IMR-90 (cell line): ENCODE measurements around the gene GALNT13. TPM values are rescaled to one million over a fixed set of nuclear protein-coding genes. Genes with fewer than 3 reads are reported as not detected.

Experiments
- ATAC-seq: fragments of 200-7000 bp; cut with Tn5 transposase; 2 replicates; pipeline ENCODE4 v1.9.1; 2020; ENCODE audit warnings: low read depth, mild to moderate bottlenecking, moderate library complexity
- BruUV-seq: library from RNA; stranded (reverse); fragments of 400-500 nt; replicated peaks from 2 replicates; lab custom pipeline; 2021; lab: Mats Ljungman, UMichigan
- CTCF ChIA-PET: fragments of 300-600 bp; formaldehyde crosslinking; extraction: SDS; loops from one replicate; lab custom pipeline; 2021; ENCODE audit warnings: antibody characterized with exemption; lab: Yijun Ruan, JAX
- POLR2A ChIA-PET: fragments of 300-600 bp; sonication (Branson Sonifier 250); formaldehyde crosslinking; loops from one replicate; lab custom pipeline; 2022; ENCODE audit warnings: antibody characterized with exemption; ENCODE audit not compliant: unreplicated experiment; lab: Charles Lee
- DNase-seq: peaks from one replicate; pipeline ENCODE4 v3.0.0; 2013
- H2AFZ ChIP-seq: replicated peaks from 2 replicates; pipeline ENCODE3; 2013; ENCODE audit warnings: low read length, mild to moderate bottlenecking; ENCODE audit not compliant: poor library complexity
- H2AK5ac ChIP-seq: 2 replicates; pipeline ENCODE4 v1.6.1; 2013; ENCODE audit warnings: low read depth, low read length, inconsistent platforms
- H2AK9ac ChIP-seq: replicated peaks from 2 replicates; pipeline ENCODE3; 2013; ENCODE audit warnings: mild to moderate bottlenecking, low read depth, low read length, moderate library complexity; ENCODE audit not compliant: poor library complexity
- H2BK120ac ChIP-seq: 2 replicates; pipeline ENCODE4 v1.6.1; 2013; ENCODE audit warnings: low read depth, low read length, inconsistent platforms
- H2BK15ac ChIP-seq: 3 replicates; pipeline ENCODE4 v1.6.1; 2013; ENCODE audit warnings: low read depth, low read length, inconsistent platforms
- H2BK20ac ChIP-seq: 2 replicates; pipeline ENCODE4 v1.6.1; 2013; ENCODE audit warnings: low read depth, mild to moderate bottlenecking, inconsistent platforms, low read length, moderate library complexity
- H2BK5ac ChIP-seq: 2 replicates; pipeline ENCODE4 v1.6.1; 2013; ENCODE audit warnings: mild to moderate bottlenecking, low read depth, low read length, inconsistent platforms; ENCODE audit not compliant: poor library complexity, severe bottlenecking
- H3K14ac ChIP-seq: replicated peaks from 2 replicates; pipeline ENCODE4 v1.6.1; 2013; ENCODE audit warnings: low read depth, low read length, inconsistent platforms
- H3K18ac ChIP-seq: 2 replicates; pipeline ENCODE4 v1.6.1; 2013; ENCODE audit warnings: low read depth, low read length, control low read depth
- H3K23ac ChIP-seq: 2 replicates; pipeline ENCODE4 v1.6.1; 2013; ENCODE audit warnings: low read depth, low read length, inconsistent platforms
- H3K27ac ChIP-seq: 2 replicates; pipeline ENCODE4 v1.5.1; 2013; ENCODE audit warnings: mild to moderate bottlenecking, control low read depth, low read length; ENCODE audit not compliant: insufficient read depth
- H3K27me3 ChIP-seq: 2 replicates; pipeline ENCODE4 v1.6.1; 2013; ENCODE audit warnings: low read length; ENCODE audit not compliant: control insufficient read depth, insufficient read depth
- H3K36me3 ChIP-seq: 2 replicates; pipeline ENCODE4 v1.6.1; 2013; ENCODE audit warnings: low read length, mixed read lengths; ENCODE audit not compliant: control insufficient read depth, insufficient read depth
- H3K4ac ChIP-seq: 2 replicates; pipeline ENCODE4 v1.6.1; 2013; ENCODE audit warnings: low read depth, low read length, inconsistent platforms
- H3K4me1 ChIP-seq: 2 replicates; pipeline ENCODE4 v1.6.1; 2013; ENCODE audit warnings: low read length, mixed read lengths; ENCODE audit not compliant: control insufficient read depth, insufficient read depth
- H3K4me2 ChIP-seq: 2 replicates; pipeline ENCODE4 v1.6.1; 2013; ENCODE audit warnings: low read depth, mild to moderate bottlenecking, control low read depth, low read length, moderate library complexity
- H3K4me3 ChIP-seq: 2 replicates; pipeline ENCODE4 v1.5.1; 2013; ENCODE audit warnings: low read depth, mild to moderate bottlenecking, control low read depth, low read length, moderate library complexity; ENCODE audit not compliant: insufficient read depth
- H3K56ac ChIP-seq: 2 replicates; pipeline ENCODE4 v1.6.1; 2013; ENCODE audit warnings: low read length, inconsistent platforms; ENCODE audit not compliant: insufficient read depth; ENCODE audit errors: extremely low read depth
- H3K79me1 ChIP-seq, 2 experiments: 2 replicates each; pipeline ENCODE4 v1.6.1; 2013; ENCODE audit warnings: low read length in 2 of 2, inconsistent platforms in 1 of 2, low read depth in 1 of 2
- H3K9ac ChIP-seq: 2 replicates; pipeline ENCODE4 v1.6.1; 2013; ENCODE audit warnings: low read depth, low read length, control low read depth
- H3K9me1 ChIP-seq: 2 replicates; pipeline ENCODE4 v1.6.1; 2013; ENCODE audit warnings: low read length, inconsistent platforms; ENCODE audit not compliant: insufficient read depth
- H3K9me3 ChIP-seq: 2 replicates; pipeline ENCODE4 v1.6.1; 2013; ENCODE audit warnings: low read length; ENCODE audit not compliant: control insufficient read depth, insufficient read depth
- H4K20me1 ChIP-seq: 2 replicates; pipeline ENCODE4 v1.6.1; 2013; ENCODE audit warnings: low read length, inconsistent platforms; ENCODE audit not compliant: insufficient read depth
- H4K5ac ChIP-seq: 2 replicates; pipeline ENCODE4 v1.6.1; 2013; ENCODE audit warnings: mild to moderate bottlenecking, low read depth, low read length, control low read depth
- H4K8ac ChIP-seq, 2 experiments: 2 replicates each; pipeline ENCODE4 v1.6.1; 2013; ENCODE audit warnings: low read depth in 2 of 2, low read length in 2 of 2, control low read depth in 1 of 2, inconsistent platforms in 1 of 2
- H4K91ac ChIP-seq: 2 replicates; pipeline ENCODE4 v1.6.1; 2013; ENCODE audit warnings: low read depth, low read length, inconsistent platforms; ENCODE audit not compliant: insufficient read depth
- BHLHE40 ChIP-seq: fragments of 150-350 bp; IDR thresholded peaks from 2 replicates; pipeline ENCODE4 v1.6.1; 2016; ENCODE audit warnings: mild to moderate bottlenecking, low read depth, low read length
- CEBPB ChIP-seq: IDR thresholded peaks from 2 replicates; pipeline ENCODE4 v1.6.1; 2012; ENCODE audit warnings: low read depth, low read length, improper control_type of control experiment
- CHD1 ChIP-seq: IDR thresholded peaks from 2 replicates; pipeline ENCODE4 v1.6.1; 2012; ENCODE audit warnings: low read depth, low read length, improper control_type of control experiment
- FOS ChIP-seq: fragments of 150-350 bp; IDR thresholded peaks from 2 replicates; pipeline ENCODE4 v1.6.1; 2016; ENCODE audit warnings: low read depth, low read length
- MAFK ChIP-seq: IDR thresholded peaks from 2 replicates; pipeline ENCODE4 v1.6.1; 2012; ENCODE audit warnings: low read depth, low read length, improper control_type of control experiment
- MAZ ChIP-seq: IDR thresholded peaks from 2 replicates; pipeline ENCODE4 v1.6.1; 2012; ENCODE audit warnings: low read depth, mild to moderate bottlenecking, low read length, improper control_type of control experiment, moderate library complexity, borderline replicate concordance
- MXI1 ChIP-seq: IDR thresholded peaks from 2 replicates; pipeline ENCODE4 v1.6.1; 2012; ENCODE audit warnings: low read depth, mild to moderate bottlenecking, low read length, moderate library complexity, borderline replicate concordance
- NFE2L2 ChIP-seq: fragments of 150-350 bp; IDR thresholded peaks from 2 replicates; pipeline ENCODE4 v1.6.1; 2016; ENCODE audit warnings: low read depth, mild to moderate bottlenecking, low read length
- POLR2A ChIP-seq: IDR thresholded peaks from 2 replicates; pipeline ENCODE4 v1.6.1; 2012; ENCODE audit warnings: mild to moderate bottlenecking, low read depth, low read length
- RAD21 ChIP-seq: IDR thresholded peaks from 2 replicates; pipeline ENCODE4 v1.6.1; 2012; ENCODE audit warnings: low read length, improper control_type of control experiment
- RCOR1 ChIP-seq: IDR thresholded peaks from 2 replicates; pipeline ENCODE4 v1.6.1; 2012; ENCODE audit warnings: mild to moderate bottlenecking, low read length, improper control_type of control experiment; ENCODE audit not compliant: insufficient replicate concordance
- RFX5 ChIP-seq: IDR thresholded peaks from 2 replicates; pipeline ENCODE4 v1.8.0; 2012; ENCODE audit warnings: low read depth, mild to moderate bottlenecking, low read length, moderate library complexity
- SMC3 ChIP-seq: fragments of 150-350 bp; IDR thresholded peaks from 2 replicates; pipeline ENCODE4 v1.6.1; 2016; ENCODE audit warnings: low read depth, mild to moderate bottlenecking, antibody characterized with exemption, low read length, moderate library complexity
- WGBS, 2 experiments: methylation state at CpG; one replicate each; pipeline versions ENCODE4 v1.1.5 to v1.1.7; 2013; ENCODE audit warnings: missing lambda C conversion rate in 2 of 2; ENCODE audit not compliant: insufficient read length in 1 of 2; ENCODE audit errors: extremely low coverage in 2 of 2; 5-methylcytosine and 5-hydroxymethylcytosine counted together
- dilution Hi-C: fragments of 300-500 bp; cut with HindIII; formaldehyde crosslinking; loops from one replicate; pipeline ENCODE4 v1.14.3; 2018; ENCODE audit warnings: low sequenced_read_pairs; ENCODE audit not compliant: unreplicated experiment
- in situ Hi-C: fragments of 300-500 bp; cut with MboI; formaldehyde crosslinking; loops from 3 replicates; pipeline ENCODE4 v1.14.3; 2019; ENCODE audit warnings: low sequenced_read_pairs, inconsistent platforms, mixed read lengths
- intact Hi-C: fragments of 100-400 bp; cut with micrococcal nuclease; formaldehyde crosslinking; loops from 2 replicates; pipeline ENCODE4 v1.10.0; 2022
- polyA plus RNA-seq, 3 experiments: library from polyadenylated mRNA; depleted of rRNA; stranded (reverse); fragments of >200 nt; gene quantifications; 2 replicates each; pipeline ENCODE4 v1.2.3, GENCODE V29; 2012; ENCODE audit warnings: low replicate concordance in 1 of 3
- total RNA-seq: library from RNA; depleted of rRNA; stranded (reverse); fragments of >200 nt; gene quantifications from 2 replicates; pipeline ENCODE4 v1.2.3, GENCODE V29; 2012
- TF ChIP-seq, protein P1 (sequence below): fragments of 150-350 bp; IDR thresholded peaks from 2 replicates; pipeline ENCODE4 v1.6.1; 2017; ENCODE audit warnings: mild to moderate bottlenecking, antibody characterized with exemption, low read length, low read depth
- TF ChIP-seq, protein P2 (sequence below): conservative IDR thresholded peaks from 2 replicates; pipeline ENCODE4 v1.5.1; 2012; ENCODE audit warnings: mild to moderate bottlenecking, low read depth, low read length, improper control_type of control experiment
- TF ChIP-seq, protein P3 (sequence below): fragments of 150-350 bp; IDR thresholded peaks from 2 replicates; pipeline ENCODE4 v1.6.1; 2016; ENCODE audit warnings: low read depth, mild to moderate bottlenecking, low read length, moderate library complexity, borderline replicate concordance

The GALNT13 gene
- total and polyA plus RNA-seq, 2 of the 4 experiments (the other 2 are of a cell fraction): 0.03 TPM; not detected in 1

DNA sequence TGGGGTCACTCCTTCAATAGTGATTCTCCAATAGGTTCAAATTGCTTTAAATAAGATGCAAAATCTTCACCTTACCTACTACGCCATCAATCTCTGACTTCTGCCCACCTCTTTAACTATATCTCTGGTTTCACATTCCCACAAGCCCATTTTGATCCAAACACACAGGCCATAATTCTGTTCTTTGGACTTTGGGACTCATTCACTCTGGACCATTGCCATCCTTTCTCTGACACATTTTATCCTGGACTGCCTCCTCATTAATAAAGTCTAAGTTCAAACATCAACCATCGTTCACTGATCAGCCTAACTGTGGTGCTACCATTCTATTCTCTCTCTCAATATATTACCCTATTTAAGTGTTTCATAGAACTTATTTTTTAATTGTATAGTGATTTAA is 332.2 kb downstream of the GALNT13 start:
- Histone ChIP-seq H3K79me1 (no peaks in the 10 kb centered on the region), H2AK5ac (no peak overlapping the region), H3K4ac (no peak overlapping the region), H4K8ac (no peak overlapping the region), H2BK120ac (no peak overlapping the region), H3K23ac (no peak overlapping the region), H3K14ac (no peak overlapping the region), H4K20me1 (no peaks in the 10 kb centered on the region), H3K18ac (no peak overlapping the region), H4K91ac (no peak overlapping the region), H3K4me3 (no peak overlapping the region), H3K56ac (no peak overlapping the region), H2BK5ac (no peak overlapping the region), H3K9ac (no peak overlapping the region), H3K9me1 (no peaks in the 10 kb centered on the region), H3K9me3 (0 out of 2 replicates have a peak, but pooled peaks cover 1% of the 10 kb centered on the region), H4K5ac (no peak overlapping the region), H3K27me3 (no peaks in the 10 kb centered on the region), H2BK20ac (no peak overlapping the region), H3K36me3 (no peaks in the 10 kb centered on the region), H3K27ac (no peak overlapping the region), H2AFZ (no peak overlapping the region), H3K4me1 (no peaks in the 10 kb centered on the region), H3K4me2 (no peak overlapping the region), H2AK9ac (no peak overlapping the region), H2BK15ac (no peak overlapping the region)
- in situ Hi-C loops: no loop called here
- dilution Hi-C loops: no loop called here
- TF ChIP-seq RCOR1: no peak
- TF ChIP-seq FOS: no peak
- TF ChIP-seq RFX5: no peak
- no peak for TF ChIP-seq CEBPB
- TF ChIP-seq MAZ: no peak
- TF ChIP-seq CHD1: no peak
- TF ChIP-seq RAD21: no peak
- TF ChIP-seq, protein P1, sequence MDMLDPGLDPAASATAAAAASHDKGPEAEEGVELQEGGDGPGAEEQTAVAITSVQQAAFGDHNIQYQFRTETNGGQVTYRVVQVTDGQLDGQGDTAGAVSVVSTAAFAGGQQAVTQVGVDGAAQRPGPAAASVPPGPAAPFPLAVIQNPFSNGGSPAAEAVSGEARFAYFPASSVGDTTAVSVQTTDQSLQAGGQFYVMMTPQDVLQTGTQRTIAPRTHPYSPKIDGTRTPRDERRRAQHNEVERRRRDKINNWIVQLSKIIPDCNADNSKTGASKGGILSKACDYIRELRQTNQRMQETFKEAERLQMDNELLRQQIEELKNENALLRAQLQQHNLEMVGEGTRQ: no peak
- no peak for TF ChIP-seq POLR2A
- TF ChIP-seq BHLHE40: no peak
- no peak for TF ChIP-seq MAFK
- TF ChIP-seq, protein P2, sequence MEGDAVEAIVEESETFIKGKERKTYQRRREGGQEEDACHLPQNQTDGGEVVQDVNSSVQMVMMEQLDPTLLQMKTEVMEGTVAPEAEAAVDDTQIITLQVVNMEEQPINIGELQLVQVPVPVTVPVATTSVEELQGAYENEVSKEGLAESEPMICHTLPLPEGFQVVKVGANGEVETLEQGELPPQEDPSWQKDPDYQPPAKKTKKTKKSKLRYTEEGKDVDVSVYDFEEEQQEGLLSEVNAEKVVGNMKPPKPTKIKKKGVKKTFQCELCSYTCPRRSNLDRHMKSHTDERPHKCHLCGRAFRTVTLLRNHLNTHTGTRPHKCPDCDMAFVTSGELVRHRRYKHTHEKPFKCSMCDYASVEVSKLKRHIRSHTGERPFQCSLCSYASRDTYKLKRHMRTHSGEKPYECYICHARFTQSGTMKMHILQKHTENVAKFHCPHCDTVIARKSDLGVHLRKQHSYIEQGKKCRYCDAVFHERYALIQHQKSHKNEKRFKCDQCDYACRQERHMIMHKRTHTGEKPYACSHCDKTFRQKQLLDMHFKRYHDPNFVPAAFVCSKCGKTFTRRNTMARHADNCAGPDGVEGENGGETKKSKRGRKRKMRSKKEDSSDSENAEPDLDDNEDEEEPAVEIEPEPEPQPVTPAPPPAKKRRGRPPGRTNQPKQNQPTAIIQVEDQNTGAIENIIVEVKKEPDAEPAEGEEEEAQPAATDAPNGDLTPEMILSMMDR: no peak
- no peak for TF ChIP-seq MXI1
- TF ChIP-seq NFE2L2: no peak
- no peak for TF ChIP-seq SMC3
- TF ChIP-seq, protein P3, sequence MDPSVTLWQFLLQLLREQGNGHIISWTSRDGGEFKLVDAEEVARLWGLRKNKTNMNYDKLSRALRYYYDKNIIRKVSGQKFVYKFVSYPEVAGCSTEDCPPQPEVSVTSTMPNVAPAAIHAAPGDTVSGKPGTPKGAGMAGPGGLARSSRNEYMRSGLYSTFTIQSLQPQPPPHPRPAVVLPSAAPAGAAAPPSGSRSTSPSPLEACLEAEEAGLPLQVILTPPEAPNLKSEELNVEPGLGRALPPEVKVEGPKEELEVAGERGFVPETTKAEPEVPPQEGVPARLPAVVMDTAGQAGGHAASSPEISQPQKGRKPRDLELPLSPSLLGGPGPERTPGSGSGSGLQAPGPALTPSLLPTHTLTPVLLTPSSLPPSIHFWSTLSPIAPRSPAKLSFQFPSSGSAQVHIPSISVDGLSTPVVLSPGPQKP: no peak
- ChIA-PET POLR2A (no interaction called here), CTCF (no interaction called here)
- DNase-seq (no peak), ATAC-seq (no peak)
- WGBS, 2 experiments: 86% methylated on average over 1 of the region's 2 CpGs; no CpG with 5 or more reads in 1 of the 2 experiments
- intact Hi-C loops: no loop called here
- no TSS peak for BruUV-seq
